ENCODE data around the gene PCDHGA9.
"Not testable (repeated sequence)": the region's sequence is repeated elsewhere in the genome, so short reads cannot be mapped to it uniquely, and the experiment has no call there.

The PCDHGA9 gene

DNA sequence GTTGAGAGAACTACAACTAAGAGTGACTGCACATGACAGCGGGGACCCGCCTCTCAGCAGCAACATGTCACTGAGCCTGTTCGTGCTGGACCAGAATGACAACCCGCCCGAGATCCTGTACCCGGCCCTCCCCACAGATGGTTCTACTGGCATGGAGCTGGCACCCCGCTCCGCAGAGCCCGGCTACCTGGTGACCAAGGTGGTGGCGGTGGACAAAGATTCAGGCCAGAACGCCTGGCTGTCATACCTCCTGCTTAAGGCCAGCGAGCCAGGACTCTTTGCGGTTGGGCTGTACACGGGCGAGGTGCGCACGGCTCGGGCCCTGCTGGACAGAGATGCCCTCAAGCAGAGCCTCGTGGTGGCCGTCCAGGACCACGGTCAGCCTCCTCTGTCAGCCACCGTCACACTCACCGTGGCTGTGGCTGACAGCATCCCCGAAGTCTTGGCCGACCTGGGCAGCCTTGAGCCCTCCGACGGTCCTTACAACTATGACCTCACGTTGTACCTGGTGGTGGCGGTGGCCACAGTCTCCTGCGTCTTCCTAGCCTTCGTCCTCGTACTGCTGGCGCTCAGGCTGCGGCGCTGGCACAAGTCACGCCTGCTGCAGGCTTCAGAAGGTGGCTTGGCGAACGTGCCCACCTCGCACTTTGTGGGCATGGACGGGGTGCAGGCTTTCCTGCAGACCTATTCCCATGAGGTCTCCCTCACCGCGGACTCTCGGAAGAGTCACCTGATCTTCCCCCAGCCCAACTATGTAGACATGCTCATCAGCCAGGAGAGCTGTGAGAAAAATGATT is 17.9 kb upstream of the PCDHGA9 start:
- DNase-seq, result no peak

DNA sequence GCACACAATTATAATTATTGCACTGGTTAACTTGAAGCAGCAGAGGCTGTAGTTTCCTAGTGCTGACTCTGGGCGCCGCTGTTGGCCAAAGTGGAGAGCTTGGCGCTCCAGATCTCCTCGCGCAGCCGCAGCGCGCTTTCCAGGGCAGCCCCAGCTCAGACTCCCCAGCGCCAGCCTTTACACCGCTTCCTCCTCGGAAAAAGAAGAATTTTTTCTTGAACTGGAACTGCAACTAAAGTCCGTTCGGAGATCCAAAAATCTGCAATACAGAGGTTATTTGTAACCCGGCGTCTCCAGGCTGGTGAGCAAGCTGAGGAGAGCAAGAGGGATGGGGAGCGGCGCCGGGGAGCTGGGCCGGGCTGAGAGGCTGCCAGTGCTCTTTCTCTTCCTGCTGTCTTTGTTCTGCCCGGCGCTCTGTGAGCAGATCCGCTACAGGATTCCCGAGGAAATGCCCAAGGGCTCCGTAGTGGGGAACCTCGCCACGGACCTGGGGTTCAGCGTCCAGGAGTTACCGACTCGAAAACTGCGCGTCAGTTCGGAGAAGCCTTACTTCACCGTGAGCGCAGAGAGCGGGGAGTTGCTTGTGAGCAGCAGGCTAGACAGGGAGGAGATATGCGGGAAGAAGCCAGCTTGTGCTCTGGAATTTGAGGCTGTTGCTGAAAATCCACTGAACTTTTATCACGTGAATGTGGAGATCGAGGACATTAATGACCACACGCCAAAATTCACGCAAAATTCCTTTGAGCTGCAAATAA is 14.8 kb upstream of the PCDHGA9 start, which contains the start of gene PCDHGB4:
PCDHGB4 (plus strand) TSS at position 142 of the 755 bp plus-strand sequence; CDS start at position 329, 187 bp downstream.
- DNase-seq, result peak; percentile 37

DNA sequence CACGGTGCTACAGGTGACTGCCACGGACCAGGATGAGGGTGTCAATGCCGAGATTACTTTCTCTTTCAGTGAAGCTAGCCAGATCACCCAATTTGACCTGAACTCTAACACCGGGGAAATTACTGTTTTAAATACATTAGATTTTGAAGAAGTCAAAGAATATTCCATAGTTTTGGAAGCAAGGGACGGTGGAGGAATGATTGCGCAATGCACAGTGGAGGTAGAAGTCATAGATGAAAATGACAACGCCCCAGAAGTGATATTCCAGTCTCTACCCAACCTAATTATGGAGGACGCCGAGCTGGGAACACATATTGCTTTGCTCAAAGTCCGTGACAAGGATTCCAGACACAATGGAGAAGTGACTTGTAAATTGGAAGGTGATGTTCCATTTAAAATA is 13.9 kb upstream of the PCDHGA9 start:
- DNase-seq, result no peak

DNA sequence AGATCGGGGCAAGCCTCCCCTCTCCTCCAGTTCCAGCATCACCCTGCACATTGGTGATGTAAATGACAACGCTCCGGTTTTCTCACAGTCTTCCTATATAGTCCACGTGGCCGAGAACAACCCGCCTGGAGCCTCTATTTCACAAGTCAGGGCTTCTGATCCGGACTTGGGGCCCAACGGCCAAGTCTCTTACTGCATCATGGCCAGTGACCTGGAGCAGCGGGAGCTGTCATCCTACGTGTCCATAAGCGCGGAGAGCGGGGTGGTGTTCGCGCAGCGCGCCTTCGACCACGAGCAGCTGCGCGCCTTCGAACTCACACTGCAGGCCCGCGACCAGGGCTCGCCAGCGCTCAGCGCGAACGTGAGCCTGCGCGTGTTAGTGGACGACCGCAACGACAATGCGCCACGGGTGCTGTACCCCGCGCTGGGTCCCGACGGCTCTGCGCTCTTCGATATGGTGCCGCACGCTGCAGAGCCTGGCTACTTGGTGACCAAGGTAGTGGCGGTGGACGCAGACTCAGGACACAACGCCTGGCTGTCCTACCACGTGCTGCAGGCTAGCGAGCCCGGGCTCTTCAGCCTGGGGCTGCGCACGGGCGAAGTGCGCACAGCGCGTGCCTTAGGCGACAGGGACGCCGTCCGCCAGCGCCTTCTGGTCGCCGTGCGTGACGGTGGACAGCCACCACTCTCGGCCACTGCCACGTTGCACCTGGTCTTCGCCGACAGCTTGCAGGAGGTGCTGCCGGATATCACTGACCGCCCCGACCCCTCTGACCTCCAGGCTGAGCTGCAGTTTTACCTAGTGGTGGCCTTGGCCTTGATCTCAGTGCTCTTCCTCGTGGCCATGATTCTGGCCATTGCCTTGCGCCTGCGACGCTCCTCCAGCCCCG is 13.2 kb upstream of the PCDHGA9 start:
- DNase-seq, result no peak

DNA sequence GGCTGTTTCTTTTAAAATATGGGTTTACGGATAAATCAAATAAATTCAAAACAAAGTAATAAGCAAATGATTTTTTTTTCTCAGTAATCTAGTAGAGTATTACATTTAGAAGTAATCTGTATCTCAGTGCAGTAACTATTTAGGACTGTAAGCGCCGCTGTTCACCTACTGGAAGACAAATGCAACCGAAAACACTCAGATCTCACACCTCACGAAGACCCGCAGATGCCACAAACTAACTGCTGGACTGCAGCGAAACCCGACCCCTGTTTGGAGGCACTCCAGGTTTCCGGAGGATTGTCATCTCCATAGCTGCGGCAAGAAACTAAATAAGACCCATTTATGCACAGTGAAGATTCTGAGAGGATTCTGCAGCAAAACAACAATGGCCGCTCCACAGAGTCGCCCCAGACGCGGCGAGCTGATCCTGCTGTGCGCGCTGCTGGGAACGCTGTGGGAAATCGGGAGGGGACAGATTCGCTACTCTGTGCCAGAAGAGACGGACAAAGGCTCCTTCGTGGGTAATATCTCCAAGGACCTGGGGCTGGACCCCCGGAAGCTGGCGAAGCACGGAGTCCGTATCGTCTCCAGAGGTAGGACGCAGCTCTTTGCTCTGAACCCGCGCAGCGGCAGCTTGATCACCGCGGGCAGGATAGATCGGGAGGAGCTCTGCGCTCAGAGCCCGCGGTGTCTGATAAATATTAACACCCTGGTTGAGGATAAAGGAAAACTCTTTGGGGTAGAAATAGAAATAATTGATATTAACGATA is 10.0 kb upstream of the PCDHGA9 start, which contains the start of gene PCDHGA8:
PCDHGA8 (plus strand) TSS at position 205 of the 770 bp plus-strand sequence; CDS start at position 386, 181 bp downstream.
- no peak for DNase-seq

DNA sequence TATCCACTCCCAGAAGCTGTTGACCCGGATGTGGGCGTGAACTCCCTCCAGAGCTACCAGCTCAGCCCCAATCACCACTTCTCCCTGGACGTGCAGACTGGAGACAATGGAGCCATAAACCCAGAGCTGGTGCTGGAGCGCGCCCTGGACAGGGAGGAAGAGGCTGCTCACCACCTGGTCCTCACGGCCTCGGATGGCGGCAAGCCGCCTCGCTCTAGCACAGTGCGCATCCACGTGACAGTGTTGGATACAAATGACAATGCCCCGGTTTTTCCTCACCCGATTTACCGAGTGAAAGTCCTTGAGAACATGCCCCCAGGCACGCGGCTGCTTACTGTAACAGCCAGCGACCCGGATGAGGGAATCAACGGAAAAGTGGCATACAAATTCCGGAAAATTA is 9.3 kb upstream of the PCDHGA9 start:
- no peak for DNase-seq

DNA sequence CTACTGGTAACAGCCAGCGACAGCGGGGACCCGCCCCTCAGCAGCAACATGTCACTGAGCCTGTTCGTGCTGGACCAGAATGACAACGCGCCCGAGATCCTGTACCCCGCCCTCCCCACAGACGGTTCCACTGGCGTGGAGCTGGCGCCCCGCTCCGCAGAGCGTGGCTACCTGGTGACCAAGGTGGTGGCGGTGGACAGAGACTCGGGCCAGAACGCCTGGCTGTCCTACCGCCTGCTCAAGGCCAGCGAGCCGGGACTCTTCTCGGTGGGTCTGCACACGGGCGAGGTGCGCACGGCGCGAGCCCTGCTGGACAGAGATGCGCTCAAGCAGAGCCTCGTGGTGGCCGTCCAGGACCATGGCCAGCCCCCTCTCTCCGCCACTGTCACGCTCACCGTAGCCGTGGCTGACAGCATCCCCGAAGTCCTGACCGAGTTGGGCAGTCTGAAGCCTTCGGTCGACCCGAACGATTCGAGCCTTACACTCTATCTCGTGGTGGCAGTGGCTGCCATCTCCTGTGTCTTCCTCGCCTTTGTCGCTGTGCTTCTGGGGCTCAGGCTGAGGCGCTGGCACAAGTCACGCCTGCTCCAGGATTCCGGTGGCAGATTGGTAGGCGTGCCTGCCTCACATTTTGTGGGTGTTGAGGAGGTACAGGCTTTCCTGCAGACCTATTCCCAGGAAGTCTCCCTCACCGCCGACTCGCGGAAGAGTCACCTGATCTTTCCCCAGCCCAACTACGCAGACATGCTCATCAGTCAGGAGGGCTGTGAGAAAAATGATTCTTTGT is 8.0 kb upstream of the PCDHGA9 start:
- not testable (repeated sequence) for DNase-seq

DNA sequence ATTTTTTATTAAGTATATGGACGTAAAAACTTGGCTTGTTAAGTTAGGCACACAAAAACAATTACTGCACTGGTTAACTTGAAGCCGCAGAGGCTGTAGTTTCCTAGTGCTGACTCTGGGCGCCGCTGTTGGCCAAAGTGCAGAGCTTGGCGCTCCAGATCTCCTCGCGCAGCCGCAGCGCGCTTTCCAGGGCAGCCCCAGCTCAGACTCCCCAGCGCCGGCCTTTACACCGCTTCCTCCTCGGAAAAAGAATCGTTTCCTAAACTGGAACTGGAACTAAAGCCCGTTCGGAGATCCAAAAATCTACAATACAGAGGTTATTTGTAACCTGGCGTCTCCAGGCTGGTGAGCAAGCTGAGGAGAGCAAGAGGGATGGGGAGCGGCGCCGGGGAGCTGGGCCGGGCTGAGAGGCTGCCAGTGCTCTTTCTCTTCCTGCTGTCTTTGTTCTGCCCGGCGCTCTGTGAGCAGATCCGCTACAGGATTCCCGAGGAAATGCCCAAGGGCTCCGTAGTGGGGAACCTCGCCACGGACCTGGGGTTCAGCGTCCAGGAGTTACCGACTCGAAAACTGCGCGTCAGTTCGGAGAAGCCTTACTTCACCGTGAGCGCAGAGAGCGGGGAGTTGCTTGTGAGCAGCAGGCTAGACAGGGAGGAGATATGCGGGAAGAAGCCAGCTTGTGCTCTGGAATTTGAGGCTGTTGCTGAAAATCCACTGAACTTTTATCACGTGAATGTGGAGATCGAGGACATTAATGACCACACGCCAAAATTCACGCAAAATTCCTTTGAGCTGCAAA is 4.6 kb upstream of the PCDHGA9 start, which contains the start of gene PCDHGB5:
PCDHGB5 (plus strand) TSS at position 192 of the 796 bp plus-strand sequence; CDS start at position 373, 181 bp downstream.
- peak; percentile 44 for DNase-seq

DNA sequence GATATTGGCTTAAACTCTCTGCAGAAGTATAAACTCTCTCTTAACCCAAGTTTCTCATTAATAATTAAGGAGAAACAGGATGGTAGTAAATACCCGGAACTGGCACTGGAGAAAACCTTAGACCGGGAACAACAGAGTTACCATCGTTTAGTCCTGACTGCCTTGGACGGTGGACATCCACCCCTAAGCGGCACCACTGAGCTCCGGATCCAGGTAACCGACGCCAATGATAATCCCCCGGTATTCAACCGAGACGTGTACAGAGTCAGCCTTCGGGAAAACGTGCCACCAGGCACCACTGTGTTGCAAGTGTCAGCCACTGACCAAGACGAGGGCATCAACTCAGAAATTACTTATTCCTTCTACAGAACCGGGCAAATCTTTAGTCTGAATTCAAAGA is 4.0 kb upstream of the PCDHGA9 start:
- DNase-seq, result no peak

DNA sequence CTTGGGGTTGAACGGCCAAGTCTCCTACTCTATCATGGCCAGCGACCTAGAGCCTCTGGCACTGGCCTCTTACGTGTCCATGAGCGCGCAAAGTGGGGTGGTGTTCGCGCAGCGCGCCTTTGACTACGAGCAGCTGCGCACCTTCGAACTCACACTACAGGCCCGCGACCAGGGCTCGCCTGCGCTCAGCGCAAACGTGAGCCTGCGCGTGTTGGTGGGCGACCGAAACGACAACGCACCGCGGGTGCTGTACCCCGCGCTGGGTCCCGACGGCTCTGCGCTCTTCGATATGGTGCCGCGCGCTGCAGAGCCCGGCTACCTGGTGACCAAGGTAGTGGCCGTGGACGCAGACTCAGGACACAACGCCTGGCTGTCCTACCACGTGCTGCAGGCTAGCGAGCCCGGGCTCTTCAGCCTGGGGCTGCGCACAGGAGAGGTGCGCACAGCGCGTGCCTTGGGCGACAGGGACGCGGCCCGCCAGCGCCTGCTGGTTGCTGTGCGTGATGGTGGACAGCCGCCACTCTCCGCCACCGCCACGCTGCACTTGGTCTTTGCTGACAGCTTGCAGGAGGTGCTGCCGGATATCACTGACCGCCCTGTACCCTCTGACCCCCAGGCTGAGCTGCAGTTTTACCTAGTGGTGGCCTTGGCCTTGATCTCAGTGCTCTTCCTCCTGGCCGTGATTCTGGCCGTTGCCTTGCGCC is 2.9 kb upstream of the PCDHGA9 start:
- DNase-seq, result no peak

DNA sequence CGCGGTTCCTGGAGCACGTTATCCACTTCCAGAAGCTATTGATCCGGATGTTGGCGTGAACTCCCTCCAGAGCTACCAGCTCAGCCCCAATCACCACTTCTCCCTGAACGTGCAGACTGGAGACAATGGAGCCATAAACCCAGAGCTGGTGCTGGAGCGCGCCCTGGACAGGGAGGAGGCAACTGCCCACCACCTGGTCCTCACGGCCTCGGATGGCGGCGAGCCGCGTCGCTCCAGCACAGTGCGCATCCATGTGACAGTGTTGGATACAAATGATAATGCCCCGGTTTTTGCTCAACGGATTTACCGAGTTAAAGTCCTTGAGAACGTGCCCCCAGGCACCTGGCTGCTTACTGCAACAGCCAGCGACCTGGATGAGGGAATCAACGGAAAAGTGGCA is 809 bp downstream of the PCDHGA9 start:
- no peak for DNase-seq

DNA sequence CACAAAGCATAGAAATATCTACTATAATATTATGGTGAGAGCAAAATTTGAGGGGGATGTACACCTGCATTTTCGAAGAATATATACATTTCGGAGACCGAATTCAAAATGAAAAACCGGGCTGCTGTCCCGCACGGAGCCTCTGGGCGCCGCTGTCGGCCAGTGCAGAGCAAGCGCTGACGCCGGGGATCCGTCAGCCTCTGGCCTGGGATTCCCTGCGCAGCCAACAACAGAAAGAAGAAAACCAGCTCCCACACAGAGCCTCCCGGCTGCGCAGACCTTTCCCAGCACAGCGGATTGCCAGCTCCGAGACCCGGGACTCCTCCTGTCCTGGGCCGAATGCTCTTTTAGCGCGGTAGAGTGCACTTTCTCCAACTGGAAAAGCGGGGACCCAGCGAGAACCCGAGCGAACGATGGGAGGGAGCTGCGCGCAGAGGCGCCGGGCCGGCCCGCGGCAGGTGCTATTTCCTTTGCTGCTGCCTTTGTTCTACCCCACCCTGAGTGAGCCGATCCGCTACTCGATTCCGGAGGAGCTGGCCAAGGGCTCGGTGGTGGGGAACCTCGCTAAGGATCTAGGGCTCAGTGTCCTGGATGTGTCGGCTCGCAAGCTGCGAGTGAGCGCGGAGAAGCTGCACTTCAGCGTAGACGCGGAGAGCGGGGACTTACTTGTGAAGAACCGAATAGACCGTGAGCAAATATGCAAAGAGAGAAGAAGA is 5.4 kb downstream of the PCDHGA9 start, which contains the start of gene PCDHGB6:
PCDHGB6 (plus strand) TSS at position 232 of the 716 bp plus-strand sequence; CDS start at position 414, 182 bp downstream.
- DNase-seq, result peak; percentile 47

DNA sequence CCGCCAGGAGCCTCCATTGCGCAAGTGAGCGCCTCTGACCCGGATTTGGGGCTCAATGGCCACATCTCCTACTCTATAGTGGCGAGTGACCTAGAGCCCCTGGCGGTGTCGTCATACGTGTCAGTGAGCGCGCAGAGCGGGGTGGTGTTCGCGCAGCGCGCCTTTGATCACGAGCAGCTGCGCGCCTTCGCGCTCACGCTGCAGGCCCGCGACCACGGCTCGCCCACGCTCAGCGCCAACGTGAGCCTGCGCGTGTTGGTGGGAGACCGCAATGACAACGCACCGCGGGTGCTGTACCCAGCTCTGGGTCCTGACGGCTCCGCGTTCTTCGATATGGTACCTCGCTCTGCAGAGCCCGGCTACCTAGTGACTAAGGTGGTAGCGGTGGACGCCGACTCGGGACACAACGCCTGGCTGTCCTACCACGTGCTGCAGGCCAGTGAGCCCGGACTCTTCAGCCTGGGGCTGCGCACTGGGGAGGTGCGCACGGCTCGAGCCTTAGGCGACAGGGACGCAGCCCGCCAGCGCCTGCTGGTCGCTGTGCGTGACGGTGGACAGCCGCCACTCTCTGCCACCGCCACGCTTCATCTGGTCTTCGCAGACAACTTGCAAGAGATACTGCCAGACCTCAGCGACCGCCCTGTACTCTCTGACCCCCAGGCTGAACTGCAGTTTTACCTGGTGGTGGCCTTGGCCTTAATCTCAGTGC is 7.2 kb downstream of the PCDHGA9 start:
- DNase-seq, result no peak

DNA sequence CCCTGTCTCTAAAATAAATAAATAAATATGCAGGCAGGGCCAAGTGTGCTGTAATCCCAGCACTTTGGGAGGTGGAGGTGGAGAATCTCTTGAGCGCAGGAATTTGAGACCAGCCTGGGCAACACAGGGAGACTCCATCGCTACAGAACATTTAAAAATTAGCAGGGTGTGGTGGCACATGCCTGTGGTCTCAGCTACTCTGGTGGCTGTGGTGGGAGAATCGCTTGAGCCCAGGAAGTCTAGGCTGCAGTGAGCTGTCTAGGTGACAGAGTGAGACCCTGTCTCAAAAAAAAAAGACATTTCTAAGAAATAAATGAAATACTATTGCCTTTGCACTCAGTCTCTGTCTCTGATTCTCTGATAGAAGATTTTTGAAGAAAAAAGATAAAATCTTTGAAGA is 9.0 kb downstream of the PCDHGA9 start:
- no peak for DNase-seq

DNA sequence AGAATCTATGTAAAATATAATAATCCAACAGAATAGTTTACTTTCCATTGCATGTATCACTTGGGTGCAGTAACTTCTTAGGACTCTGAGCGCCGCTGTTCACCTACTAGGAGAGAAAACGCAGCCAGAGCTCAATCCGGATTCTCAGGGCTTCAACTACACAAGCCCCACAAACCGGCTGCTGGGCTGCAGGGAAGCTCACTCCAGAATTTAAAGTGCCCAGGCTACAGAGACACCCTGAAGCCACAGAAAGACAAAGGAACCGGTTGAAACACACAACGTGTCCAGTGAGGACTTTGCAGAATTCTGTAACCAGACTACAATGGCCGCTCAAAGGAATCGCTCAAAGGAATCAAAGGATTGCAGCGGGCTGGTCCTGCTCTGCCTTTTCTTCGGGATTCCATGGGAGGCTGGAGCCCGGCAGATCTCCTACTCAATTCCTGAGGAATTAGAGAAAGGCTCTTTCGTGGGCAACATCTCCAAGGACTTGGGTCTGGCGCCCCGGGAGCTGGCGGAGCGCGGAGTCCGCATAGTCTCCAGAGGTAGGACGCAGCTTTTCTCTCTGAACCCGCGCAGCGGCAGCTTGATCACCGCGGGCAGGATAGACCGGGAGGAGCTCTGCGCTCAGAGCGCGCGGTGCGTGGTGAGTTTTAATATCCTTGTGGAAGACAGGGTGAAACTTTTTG is 10.4 kb downstream of the PCDHGA9 start, which contains the start of gene PCDHGA10:
PCDHGA10 (plus strand) TSS at position 134 of the 686 bp plus-strand sequence; CDS start at position 323, 189 bp downstream.
- peak; percentile 63 for DNase-seq

DNA sequence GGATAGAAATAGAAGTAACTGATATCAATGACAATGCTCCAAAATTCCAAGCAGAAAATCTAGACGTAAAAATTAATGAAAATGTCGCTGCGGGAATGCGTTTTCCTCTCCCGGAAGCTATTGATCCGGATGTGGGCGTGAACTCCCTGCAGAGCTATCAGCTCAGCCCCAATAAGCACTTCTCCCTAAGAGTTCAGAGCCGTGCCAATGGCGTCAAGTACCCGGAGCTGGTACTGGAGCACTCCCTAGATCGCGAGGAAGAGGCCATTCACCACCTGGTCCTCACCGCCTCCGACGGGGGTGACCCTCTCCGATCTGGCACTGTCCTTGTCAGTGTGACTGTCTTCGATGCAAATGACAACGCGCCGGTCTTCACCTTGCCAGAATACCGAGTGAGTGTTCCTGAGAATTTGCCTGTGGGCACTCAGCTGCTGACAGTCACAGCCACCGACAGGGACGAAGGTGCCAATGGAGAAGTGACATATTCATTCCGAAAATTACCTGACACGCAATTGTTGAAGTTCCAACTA is 11.0 kb downstream of the PCDHGA9 start:
- DNase-seq, result no peak
